Activated effector memory CD4-positive, alpha-beta T cell treated with Interleukin-2 at 50 U/mL for 16 hours (primary cell): ENCODE measurements around the gene HEY2.
A peak's percentile ranks its signal among the peaks of the same experiment; 100 is the strongest.
"Not testable (repeated sequence)": the region's sequence is repeated elsewhere in the genome, so short reads cannot be mapped to it uniquely, and the experiment has no call there.

Source experiments
- DNase-seq: peaks from one replicate; pipeline ENCODE4 v3.0.0-alpha.2; 2020

The HEY2 gene

GRCh38 chr6:125749173-125749864 is at the start of gene HEY2:
TSS of gene HEY2 (plus strand) at chr6:125749632. CDS start at chr6:125749777, 145 bp downstream.
- DNase-seq: peak; percentile 71

- DNase-seq: no peak
Measured at GRCh38 chr6:125700581-125701353, 48.7 kb upstream of the HEY2 start.

GRCh38 chr6:125701354-125701668 is 48.1 kb upstream of the HEY2 start:
- DNase-seq: no peak

GRCh38 chr6:125703882-125704281 is 45.5 kb upstream of the HEY2 start:
- DNase-seq: not testable (repeated sequence)

- no peak for DNase-seq
Measured at GRCh38 chr6:125707615-125708243, 41.7 kb upstream of the HEY2 start.

GRCh38 chr6:125711013-125711675 is 38.3 kb upstream of the HEY2 start:
- no peak for DNase-seq

- DNase-seq: no peak
Measured at GRCh38 chr6:125714441-125715090, 34.9 kb upstream of the HEY2 start.

GRCh38 chr6:125717120-125717731 is 32.2 kb upstream of the HEY2 start:
- no peak for DNase-seq

- DNase-seq: no peak
Measured at GRCh38 chr6:125718109-125718508, 31.3 kb upstream of the HEY2 start.

GRCh38 chr6:125722886-125723285 is 26.5 kb upstream of the HEY2 start:
- DNase-seq: no peak

- DNase-seq: no peak
Measured at GRCh38 chr6:125727216-125727615, 22.2 kb upstream of the HEY2 start.

- no peak for DNase-seq
Measured at GRCh38 chr6:125728739-125729138, 20.7 kb upstream of the HEY2 start.

- DNase-seq: no peak
Measured at GRCh38 chr6:125729983-125730382, 19.4 kb upstream of the HEY2 start.

GRCh38 chr6:125732398-125732797 is 17.0 kb upstream of the HEY2 start:
- no peak for DNase-seq

GRCh38 chr6:125733516-125734300 is 15.7 kb upstream of the HEY2 start:
- no peak for DNase-seq

GRCh38 chr6:125738276-125738675 is 11.2 kb upstream of the HEY2 start:
- DNase-seq: no peak

- no peak for DNase-seq
Measured at GRCh38 chr6:125739364-125739763, 10.1 kb upstream of the HEY2 start.

- no peak for DNase-seq
Measured at GRCh38 chr6:125741336-125741735, 8.1 kb upstream of the HEY2 start.

GRCh38 chr6:125742024-125742423 is 7.4 kb upstream of the HEY2 start:
- no peak for DNase-seq

- DNase-seq: no peak
Measured at GRCh38 chr6:125742464-125743120, 6.8 kb upstream of the HEY2 start.

GRCh38 chr6:125743604-125744003 is 5.8 kb upstream of the HEY2 start:
- no peak for DNase-seq
